Right ventricle myocardium inferior (tissue), 1 donor: ENCODE data around the gene GPM6B. TPM values are rescaled to one million over a fixed set of nuclear protein-coding genes. Genes with fewer than 3 reads are reported as not detected.

ENCODE experiments used
- ATAC-seq: fragments of 200-7000 bp; cut with Tn5 transposase; one replicate; pipeline ENCODE4 v1.9.1; 2020; ENCODE audit warnings: mild to moderate bottlenecking, moderate library complexity
- DNase-seq: peaks from one replicate; pipeline ENCODE4 v3.0.0; 2021; ENCODE audit errors: missing footprints
- intact Hi-C: fragments of 100-400 bp; cut with DNase I; formaldehyde crosslinking; loops from one replicate; pipeline ENCODE4 v1.11.0; 2022
- total RNA-seq: library from RNA; stranded (reverse); fragmentation: NEBNext Ultra II Directional; extraction: Animal tissue kit (Norgen Biotek cat#: 25700); gene quantifications from one replicate; pipeline ENCODE4 v1.2.1, GENCODE V29; 2021
- donor health status: DM: no; HTN: yes; CAD: no; lungs with severe emphysema.

Gene GPM6B
- total RNA-seq, 1 donor from 2014 or later: 5.1 TPM

DNA sequence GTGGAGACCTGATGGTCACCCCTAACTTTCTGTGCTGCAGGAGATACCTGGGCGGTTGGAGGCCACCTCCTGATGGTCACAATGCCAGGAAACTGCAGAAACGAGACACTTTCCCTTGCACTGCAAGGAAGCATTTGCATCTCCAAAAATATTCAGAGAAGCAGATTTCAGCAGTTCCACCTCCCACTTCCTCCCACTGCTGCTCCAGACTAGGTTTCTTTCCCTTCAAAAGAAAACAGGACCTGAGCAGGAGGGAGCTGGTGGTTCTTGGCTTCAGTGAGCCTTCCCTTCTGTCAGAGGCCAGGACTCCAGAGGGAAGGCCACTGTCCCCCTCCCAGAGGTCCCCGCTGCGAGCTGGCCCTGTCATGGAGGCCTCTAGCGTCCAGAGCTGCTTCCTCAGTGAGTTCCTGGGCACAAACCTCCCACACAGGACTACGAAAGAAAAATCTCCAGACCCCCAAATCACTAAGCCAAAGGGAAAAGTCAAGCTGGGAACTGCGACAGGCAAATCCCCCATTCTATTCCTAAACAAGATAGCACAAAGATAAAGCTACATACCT lies 35.9 kb downstream of the GPM6B start:
- DNase-seq (no peak), ATAC-seq (no peak)
- intact Hi-C loops: no loop called here

- intact Hi-C loops: no loop called here
- ATAC-seq (no peak), DNase-seq (no peak)
These were observed 38.0 kb downstream of the GPM6B start for GRCh38 chrX:13778916-13779315.

DNA sequence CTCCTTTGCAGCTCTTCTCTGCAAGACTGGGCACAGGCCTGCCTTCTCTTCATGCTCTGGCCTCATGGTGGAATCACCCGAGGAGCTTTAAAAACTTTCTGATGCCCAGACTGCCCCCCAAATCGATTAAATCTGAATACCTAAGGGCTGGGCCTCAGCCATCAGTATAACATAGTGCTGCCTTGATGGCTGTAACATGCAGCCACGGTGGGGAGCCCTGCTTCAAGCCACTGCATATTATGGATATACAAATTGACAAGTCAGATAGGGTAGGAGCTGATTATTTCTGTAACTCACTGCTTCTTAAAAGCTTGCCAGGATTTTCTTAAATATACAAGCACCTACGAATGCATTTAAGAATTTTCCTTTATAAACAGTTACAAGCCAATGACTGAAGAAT lies 40.5 kb downstream of the GPM6B start:
- intact Hi-C loops: no loop called here
- ATAC-seq: no peak

GRCh38 chrX:13775837-13776236 lies 41.1 kb downstream of the GPM6B start:
- intact Hi-C loops: no loop called here
- DNase-seq (no peak), ATAC-seq (no peak)

More for the DNA sequence above, 40.5 kb downstream of the GPM6B start:
- no peak for DNase-seq

DNA sequence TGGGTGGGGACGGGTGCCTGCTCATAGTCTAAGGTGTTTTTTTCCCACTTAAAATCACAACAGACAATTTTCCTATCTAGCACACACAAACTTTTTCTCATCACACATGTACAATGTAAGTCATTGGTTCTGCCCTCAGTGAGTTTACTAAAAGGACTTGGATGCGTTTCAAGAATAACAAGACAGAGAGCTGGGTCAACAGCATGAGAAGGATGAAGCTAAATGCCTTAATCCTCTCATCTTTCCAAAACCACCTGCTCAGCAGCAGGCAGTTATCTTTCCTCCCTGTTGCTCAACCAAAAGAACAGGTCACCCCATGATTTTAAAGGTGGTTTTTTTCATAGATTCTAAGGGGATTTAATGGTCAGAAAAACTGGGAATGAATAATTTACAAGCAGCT lies 42.2 kb downstream of the GPM6B start:
- ATAC-seq (no peak), DNase-seq (no peak)
- intact Hi-C loops: no loop called here

DNA sequence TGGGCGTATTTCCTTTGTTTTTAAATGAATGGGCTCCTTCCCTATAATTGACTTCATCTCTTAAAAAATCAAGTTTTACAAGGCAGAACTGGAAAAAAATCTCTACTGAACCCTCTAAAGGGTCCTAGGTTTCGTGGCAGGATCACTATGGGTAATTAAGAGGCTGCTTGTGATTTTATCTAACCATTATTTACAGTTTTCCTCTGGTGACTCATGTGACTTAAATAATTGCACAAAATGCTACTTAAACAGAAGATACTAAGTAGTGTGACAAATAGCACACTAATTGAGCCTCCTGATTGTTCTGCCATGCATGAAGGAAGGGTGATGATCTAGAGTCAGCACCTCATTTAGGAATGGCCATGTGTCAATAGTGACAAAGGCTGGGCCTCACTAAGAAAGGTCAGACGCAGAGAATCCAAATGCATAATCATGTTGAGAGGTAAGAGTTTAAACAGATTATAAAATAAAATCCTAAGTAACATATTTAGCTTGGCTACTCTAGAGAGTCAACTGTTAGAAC lies 46.8 kb downstream of the GPM6B start:
- ATAC-seq: no peak
- intact Hi-C loops: no loop called here

GRCh38 chrX:13768939-13769338 lies 48.0 kb downstream of the GPM6B start:
- intact Hi-C loops: no loop called here
- ATAC-seq: no peak
- no peak for DNase-seq

More for the DNA sequence above, 46.8 kb downstream of the GPM6B start:
- no peak for DNase-seq

- DNase-seq: no peak
- intact Hi-C loops: no loop called here
- no peak for ATAC-seq
These were observed 52.1 kb downstream of the GPM6B start for GRCh38 chrX:13764765-13765164.

DNA sequence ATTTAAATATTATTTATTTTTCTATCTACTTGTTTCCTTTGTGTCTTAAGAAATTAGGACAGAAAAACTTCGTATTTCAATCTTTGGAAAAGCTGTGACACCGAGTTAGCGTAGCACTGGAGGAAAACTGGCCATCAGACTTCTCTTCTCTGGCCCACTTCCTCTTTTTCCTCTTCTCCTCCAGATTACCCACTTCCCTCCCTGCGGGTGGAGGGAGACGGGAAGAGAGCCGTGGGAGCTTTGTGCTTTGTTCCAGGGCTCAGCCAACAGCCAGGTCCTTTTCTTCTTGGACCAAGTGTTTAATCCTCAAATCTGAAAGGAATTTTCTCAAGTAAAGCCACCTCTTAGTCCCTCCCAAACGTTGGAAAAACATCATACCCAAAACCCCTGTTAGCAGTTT lies 52.6 kb downstream of the GPM6B start:
- ATAC-seq: no peak
- no peak for DNase-seq
- intact Hi-C loops: no loop called here

- ATAC-seq (no peak), DNase-seq (no peak)
- intact Hi-C loops: no loop called here
These were observed 53.4 kb downstream of the GPM6B start for GRCh38 chrX:13763489-13763888.

DNA sequence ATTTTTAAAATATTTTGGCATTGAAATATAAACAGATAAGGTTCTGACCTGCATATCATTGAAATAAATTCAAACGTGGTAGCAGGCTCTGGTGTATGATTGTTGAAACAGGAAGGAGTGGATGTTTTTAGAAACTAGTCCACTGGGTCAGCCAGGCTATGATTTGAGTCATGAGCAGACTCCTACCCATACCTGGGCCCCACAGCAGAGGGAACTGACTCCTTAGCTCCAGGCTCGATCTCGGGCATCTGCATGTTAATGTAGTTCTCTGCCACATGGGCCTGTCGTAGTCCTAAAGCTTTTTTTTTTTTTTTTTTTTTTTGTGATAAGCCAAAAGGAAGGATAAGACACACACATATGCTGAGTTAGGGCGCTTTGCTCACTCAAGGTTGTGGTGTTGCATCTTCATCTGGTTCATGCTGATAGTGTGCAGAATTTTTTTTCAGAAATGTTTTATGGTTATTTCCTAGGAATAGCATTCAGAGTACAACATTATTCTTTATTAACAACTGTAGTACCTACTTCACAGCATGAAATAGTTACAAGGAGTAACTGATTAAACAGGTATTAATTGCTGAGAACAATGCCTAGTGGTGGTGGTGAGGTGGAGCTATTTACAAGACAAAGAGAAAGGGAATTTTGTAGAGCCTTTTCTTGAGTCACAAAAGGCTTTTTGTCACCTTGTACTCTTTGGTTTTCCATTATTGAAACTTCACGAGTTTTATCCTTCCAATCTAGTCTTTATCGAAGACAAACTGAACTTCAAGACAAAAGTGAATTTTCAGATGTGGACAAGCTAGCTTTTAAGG lies 55.1 kb downstream of the GPM6B start:
- DNase-seq (no peak), ATAC-seq (no peak)
- intact Hi-C loops: no loop called here

- DNase-seq (no peak), ATAC-seq (no peak)
- intact Hi-C loops: no loop called here
These were observed 56.5 kb downstream of the GPM6B start for GRCh38 chrX:13760426-13760825.

- no peak for DNase-seq
- intact Hi-C loops: no loop called here
- no peak for ATAC-seq
These were observed 57.7 kb downstream of the GPM6B start for GRCh38 chrX:13759152-13759718.

GRCh38 chrX:13756381-13756780 lies 60.5 kb downstream of the GPM6B start:
- ATAC-seq (no peak), DNase-seq (no peak)
- intact Hi-C loops: no loop called here

DNA sequence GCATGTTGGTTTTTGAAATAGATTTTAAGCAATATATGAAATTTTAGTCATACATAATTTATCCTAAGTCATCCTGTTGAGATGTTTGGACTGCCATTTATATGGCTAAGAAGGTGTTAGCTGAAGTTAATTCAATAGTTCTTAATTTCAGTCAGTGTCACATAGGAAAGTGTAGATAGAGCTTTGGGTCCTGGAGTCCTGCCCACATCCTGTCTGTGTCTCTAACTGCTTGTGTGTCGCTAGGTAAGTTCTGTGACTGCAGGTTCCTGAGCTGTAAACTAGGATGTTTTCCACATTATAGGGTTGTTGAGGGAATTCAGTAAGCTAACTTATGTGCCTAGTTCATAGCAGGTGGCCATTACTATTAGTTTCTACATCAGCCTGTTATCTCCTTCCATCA lies 61.6 kb downstream of the GPM6B start:
- intact Hi-C loops: no loop called here
- no peak for DNase-seq
- ATAC-seq: no peak

DNA sequence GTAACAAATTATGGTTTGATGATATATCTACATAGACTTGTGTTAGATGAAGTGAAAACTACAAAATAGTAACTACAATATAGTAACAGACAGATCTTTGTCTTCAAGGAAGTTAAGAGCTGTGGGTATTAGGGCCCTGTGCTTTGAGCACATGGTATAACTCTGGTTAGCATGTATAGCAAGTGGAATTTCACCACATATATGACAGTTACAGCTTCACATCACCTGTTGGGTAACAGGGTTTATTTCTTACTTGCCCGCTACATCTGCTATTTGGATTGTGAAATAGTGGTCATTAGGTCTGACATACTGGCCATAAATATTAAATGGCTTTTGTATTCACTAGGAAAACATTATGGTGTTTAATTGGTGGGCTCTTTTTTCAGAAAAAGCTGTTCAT lies 62.1 kb downstream of the GPM6B start:
- no peak for ATAC-seq
- intact Hi-C loops: no loop called here
- DNase-seq: no peak

- ATAC-seq (no peak), DNase-seq (no peak)
- intact Hi-C loops: no loop called here
These were observed 64.2 kb downstream of the GPM6B start for GRCh38 chrX:13752646-13753045.

GRCh38 chrX:13752141-13752540 lies 64.8 kb downstream of the GPM6B start:
- intact Hi-C loops: no loop called here

DNA sequence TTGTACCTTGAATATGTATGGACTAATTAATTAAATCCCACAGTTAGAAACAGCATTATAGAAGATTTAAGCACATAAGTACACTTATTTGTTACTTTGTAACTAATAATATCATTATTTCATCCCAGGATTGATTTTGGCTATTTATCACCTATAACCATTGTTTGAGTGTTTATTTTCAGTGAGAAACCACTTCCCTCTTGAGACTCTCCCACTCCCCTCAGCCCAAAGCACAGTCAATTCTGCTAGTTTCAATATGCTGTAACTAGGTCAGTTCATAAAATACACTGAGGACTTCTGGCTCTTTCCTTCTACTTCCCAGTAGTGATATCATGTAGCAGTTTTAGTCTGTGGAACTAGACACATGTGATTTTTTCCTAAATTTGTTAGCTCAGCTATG lies 66.1 kb downstream of the GPM6B start:
- ATAC-seq (no peak), DNase-seq (no peak)
- intact Hi-C loops: no loop called here

More at GRCh38 chrX:13752141-13752540, 64.8 kb downstream of the GPM6B start:
- ATAC-seq (no peak), DNase-seq (no peak)

- intact Hi-C loops: no loop called here
- ATAC-seq (no peak), DNase-seq (no peak)
These were observed 66.7 kb downstream of the GPM6B start for GRCh38 chrX:13750204-13750603.
